COLO668 (cell line): ENCODE data around the gene OGDH.
"Not testable (repeated sequence)": the region's sequence is repeated elsewhere in the genome, so short reads cannot be mapped to it uniquely, and the experiment has no call there.

Experiments
- DNase-seq: peaks from one replicate; lab custom pipeline; 2025; ENCODE audit not compliant: unreplicated experiment; lab: John Stamatoyannopoulos, UW

The OGDH gene

DNA sequence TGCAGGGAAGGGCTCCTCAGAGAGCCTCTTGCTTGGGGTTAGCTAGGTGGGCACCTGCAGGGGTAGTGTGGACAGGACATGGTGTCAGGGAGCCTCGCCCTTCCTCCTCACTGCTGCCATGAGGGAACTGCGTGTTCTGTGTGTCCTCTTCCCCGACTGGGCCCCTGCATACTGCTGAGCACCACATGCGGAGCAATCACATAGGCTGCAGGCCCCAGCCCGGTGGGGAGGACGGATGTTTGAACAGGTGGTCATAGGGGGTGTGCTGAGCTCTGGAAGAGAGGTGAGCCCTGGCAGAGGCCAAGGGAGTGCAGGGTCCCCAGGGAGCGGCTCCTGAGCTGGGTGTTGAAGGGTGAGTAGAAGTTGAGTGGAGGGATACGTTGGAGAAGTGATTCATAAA, 93.9 kb downstream of the OGDH start:
- no peak for DNase-seq

DNA sequence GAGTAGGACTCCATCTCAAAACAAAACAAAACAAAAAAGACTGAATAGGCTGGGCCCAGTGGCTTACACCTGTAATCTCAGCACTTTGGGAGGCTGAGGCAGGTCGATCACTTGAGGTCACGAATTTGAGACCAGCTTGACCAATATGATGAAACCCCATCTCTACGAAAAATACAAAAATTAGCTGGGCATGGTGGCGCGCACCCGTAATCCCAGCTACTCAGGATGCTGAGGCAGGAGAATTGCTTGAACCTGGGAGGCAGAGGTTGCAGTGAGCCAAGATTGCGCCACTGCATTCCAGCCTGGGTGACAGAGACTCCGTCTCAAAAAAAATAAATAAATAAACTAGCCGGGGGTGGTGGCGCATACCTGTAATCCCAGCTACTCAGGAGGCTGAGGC, 97.0 kb downstream of the OGDH start:
- DNase-seq, result not testable (repeated sequence)

DNA sequence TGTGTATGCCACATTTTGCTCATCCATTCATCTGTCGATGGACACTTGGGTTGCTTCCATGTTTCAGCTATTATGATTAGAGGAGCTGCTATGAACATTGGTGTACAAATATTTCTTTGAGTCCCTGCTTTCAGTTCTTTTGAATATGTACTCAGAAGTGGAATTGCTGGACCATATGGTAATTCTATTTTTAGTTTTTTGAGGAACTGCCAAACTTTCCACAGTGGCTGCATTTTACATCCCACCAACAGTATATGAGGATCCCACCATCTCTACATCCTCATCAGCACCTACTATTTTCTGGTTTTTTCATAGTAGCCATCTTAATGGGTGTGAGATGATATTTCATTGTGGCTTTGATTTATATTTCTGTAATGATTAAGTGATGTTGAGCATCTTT, 97.5 kb downstream of the OGDH start:
- no peak for DNase-seq

DNA sequence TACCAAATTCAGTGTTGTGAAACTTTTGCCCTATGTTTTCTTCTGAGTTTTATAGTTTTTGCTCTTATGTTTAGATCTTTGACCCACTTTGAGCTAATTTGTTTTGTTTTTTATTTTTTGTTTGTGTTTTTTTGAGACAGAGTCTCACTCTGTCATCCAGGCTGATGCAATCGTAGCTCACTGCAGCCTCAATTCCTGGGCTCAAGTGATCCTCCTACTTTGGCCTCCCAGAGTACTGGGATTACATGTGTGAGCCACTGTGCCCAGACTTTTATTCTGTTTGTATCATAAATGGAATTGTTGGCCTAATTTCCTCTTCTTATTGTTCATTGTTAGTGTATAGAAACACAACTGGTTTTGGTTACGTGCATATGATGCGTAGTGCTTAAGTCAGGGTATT, 99.0 kb downstream of the OGDH start:
- DNase-seq, result no peak

DNA sequence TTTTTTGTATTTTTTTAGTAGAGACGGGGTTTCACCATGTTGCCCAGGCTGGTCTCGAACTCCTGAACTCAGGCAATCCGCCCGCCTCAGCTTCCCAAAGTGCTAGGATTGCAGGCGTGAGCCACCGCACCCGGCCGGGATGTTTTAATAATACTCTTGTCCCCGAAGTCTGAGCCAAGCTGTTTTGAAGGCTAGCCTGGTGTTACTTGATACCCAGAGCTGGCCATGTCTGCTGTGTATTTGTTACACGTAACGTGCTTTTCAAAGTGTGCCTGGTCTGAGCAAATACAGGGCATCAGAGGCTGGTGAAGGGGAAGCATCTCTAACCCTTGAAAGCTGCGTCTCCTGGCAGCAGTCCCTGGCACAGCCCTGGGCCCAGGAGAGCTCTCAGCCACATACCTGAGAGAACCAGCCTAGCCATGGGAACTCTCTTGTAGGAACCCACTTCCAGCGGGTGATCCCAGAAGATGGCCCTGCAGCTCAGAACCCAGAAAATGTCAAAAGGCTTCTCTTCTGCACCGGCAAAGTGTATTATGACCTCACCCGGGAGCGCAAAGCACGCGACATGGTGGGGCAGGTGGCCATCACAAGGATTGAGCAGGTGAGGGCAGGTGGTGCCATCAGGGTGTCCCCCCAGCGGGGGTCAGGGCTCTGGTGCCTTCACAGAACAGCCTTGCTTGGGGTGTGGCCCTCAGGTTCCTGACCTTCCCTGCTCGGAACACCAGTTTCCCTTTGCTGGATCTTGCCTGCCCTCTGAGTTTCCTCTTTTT, 100.5 kb downstream of the OGDH start:
- no peak for DNase-seq

DNA sequence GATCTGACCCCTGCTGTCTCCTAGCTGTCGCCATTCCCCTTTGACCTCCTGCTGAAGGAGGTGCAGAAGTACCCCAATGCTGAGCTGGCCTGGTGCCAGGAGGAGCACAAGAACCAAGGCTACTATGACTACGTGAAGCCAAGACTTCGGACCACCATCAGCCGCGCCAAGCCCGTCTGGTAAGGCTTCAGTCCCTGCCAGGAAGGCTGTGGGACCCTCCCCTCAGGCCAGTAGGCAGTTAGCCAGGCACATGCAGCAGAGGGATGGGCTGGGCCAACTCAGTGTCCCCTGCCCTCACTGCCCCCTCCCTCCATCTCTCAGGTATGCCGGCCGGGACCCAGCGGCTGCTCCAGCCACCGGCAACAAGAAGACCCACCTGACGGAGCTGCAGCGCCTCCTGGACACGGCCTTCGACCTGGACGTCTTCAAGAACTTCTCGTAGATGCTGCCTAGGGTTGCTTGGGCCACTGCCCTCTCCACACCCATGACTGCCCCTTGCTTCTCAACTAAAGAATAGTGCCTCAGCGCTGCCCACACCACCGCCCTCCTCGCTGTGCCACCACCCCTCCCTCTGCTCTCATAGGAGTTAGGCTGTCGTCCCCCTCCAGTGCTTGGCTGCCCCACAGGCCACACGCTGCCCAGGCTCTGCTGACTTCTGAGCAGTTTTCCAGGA, 101.3 kb downstream of the OGDH start:
- DNase-seq, result no peak

DNA sequence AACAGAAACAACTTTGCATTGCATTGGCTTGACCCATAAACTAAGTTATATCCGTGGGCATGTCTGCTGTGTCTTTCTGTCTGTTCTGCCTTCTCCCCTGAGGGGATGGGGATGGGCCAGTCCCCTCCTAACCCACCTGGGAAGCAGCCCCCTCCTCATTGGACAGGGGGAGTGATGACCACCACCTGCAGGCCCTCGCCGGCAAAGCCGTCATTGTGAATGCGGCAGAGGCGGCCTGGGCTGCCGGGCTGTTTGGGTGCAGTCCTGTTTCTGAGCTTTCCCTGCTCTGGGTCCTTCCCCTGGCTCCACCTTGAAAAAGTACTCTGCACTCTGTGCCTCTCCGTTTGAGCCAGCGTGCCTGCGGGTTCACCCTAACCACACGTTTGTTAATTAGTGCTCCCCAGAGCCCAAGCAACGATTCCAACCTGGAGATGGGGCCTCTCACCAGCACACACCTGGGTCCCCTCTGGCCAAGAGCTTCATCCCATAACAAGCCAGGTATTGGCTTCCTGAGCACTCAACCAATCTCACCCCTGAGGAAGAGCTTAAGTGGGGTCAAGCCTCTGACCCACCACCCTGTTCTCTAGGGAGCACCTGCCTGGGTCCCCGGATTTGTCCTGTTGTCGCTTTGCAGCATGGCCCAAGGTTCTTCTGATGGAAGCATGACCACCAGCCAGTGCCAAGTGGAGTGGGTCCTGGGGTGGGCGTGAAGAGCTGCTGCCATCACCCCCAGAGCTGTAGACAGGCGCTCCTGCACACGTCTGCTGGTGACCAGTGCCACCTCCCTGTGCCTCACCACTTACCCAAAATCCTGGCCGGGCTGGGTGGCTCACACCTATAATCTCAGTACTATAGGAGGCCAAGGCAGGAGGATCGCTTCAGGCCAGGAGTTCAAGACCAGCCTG, 102.8 kb downstream of the OGDH start:
- no peak for DNase-seq

DNA sequence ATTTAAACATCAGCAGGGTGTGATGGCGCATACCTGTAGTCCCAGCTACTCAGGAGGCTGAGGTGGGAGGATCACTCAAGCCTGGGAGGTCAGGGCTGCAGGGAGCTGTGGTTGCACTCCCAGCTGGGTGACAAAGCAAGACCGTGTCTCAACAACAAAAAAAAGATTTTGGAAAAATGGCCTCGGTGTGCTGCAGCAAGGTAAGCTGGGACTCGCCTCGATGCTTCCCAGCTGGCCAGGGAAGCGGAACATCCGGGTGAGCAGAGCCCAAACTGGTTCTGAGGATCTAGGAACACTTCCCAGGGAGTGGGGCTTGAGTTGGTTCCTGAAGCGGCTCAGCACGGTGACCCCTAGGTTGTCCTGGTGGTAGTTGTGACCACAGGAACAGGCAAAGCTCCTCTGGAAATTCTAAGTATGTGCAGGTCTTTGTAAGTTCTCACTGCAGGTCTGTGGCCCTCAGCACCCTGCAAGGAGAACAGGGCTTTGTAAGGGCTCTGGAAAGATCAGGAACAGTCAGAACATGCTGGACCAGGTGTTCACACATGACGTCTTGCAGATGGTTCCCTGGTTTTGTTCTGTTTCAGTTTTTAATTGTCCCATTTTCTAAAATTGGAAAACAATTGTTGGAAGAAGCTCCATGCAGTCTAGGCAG, 103.6 kb downstream of the OGDH start:
- DNase-seq, result no peak

DNA sequence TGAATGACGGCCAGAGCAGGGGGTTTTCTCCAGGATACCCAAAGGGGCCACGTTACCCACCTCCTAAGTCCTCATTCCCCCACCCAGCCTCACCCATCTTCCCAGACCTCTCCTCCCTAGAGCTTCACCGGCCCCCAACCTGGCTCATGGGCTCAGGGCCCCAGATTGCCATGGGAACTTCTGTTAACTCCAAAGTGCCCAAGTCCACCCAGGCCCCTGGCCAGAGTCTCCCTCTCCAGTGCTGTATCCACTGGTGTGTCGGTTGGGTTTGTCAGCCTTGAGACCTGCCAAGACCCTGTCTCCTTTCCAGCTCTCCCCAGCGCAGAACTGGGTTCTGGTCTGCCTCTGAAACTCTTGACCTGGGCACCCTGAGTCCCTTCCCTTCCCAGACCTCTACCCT, 105.1 kb downstream of the OGDH start:
- DNase-seq, result no peak

DNA sequence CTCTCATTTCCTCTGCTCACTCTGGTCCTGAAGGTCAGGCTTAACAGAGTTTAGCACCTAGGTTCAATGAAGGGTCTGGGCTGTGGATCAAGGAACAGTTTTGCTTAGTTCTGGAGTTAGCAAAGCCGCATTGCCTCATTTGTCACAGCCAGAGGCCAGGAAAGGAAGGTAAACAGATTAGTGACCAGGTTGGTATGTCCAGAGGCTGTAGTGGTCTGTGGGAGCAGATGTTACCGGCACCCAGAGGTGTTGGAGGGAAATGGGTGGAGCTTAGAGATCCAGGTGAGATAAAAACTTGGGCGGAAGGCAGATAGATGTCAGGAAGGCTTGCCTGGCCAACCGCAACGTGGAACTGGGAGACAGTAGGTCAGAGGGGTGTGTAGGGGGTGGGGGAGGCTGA, 105.6 kb downstream of the OGDH start:
- DNase-seq, result peak; percentile 64

DNA sequence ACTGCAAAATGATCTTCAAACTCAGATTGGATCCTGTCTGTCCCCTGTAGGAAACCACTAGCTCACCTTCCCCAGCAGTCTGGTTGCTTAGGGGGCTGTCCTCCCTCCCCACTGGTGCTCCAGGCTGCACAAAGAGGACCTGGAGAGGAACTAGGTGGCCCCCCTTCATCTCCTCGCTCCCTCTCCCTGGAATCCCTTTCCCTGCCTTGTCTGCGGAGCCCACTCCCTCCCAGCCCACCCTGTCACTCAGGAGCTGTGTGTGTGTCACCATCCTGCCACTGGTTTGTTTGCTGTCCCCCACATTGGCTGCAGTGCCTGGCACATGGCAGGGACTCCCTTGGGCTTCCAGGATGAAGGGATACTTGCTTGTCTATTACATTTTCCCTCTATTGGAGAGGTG, 106.7 kb downstream of the OGDH start:
- DNase-seq, result no peak

DNA sequence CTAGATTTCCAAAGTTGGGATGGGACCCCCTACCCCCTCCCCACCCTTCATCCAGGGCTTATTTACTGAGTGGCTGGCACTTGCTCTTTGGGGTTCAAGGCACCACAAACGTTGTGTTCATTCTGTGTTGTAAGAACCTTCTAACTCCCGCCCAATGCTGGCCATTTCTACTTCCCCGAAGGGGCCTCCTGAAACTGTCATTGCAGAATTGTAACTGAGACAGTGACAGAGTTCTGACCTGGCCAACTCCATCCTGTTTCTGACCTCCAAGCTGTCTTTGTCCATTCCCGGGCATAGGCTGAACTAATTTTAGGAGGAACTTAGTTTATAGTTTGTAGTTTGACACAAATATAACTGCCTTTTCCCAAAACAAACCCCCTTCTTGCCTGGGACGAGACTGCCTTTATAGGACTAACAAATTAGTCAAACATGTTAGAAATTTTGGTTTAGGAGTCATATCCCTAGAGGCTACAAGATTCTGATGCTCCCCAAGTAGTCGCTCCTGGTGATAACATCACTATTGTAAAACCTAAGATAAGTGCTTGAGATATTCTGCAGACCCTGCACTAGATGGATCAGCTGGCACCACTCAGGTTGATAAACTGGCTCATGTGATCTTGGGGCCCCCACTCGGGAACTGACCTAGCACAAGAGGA, 107.4 kb downstream of the OGDH start:
- DNase-seq, result no peak

DNA sequence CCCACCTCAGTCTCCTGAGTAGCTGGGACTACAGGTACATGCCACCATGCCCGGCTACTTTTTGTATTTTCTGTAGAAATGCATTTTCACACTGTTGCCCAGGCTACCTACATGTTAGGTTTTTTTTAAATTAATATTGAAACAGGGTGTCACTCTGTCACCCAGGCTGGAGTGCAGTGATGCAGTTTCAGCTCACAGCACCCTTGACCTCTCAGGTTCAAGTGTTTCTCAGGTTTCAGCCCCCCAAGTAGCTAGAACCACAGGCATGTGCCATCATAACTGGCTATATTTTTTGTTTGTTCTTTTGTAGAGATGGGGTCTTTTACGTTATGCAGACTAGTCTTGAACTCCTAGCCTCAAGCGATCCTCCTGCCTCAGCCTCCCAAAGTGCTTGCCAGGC, 109.8 kb downstream of the OGDH start:
- DNase-seq, result no peak

DNA sequence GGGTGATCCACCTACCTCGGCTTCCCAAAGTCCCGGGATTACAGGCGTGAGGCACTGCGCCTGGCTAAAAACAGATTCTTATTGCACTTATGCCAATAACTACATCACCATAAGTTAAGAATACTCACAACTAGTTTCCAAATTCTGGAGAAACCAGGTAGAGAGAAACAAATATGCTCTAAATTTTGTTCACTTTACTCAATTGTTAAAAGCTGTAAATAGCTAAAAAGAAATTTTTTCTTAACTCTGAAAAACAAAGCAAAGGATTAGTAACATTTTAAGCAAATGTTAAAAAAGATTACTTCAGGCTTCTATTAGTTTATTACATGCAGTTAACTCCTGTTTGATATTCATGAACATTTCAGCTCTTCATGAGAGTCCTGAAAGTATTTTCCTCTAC, 113.9 kb downstream of the OGDH start:
- no peak for DNase-seq

DNA sequence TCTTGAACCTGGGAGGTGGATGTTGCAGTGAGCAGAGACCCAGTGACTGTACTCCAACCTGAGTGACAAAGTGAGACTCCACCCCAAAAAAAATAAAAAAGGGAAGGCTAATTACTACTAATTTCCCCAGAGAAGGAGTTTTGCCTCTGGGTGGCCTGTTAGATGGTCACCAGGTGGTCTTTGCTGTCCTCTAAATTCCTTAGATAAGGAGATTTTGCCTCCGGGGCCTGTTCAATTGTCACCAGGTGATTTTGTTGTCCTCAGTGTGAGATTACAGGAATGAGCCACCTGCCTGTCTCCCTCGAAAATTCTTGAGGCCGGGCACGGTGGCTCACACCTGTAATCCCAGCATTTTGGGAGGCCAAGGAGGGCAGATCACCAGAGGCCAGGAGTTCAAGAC, 117.8 kb downstream of the OGDH start:
- no peak for DNase-seq

DNA sequence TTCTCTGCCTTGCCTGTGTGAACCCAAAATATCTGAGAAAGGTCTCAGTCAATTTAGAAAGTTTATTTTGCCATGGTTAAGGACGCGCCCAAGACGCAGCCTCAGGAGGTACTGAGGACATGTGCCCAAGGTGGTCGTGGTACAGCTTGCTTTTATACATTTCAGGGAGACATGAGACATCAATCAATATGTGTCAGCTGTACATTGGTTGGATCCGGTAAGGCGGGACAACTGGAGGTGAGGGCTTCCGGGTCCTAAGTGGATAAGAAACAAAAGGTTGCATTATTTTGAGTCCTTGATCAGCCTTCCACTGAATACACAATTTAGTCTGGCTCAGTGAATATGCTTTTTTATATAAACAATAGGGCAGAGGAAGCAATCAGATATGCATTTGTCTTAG, 119.8 kb downstream of the OGDH start:
- not testable (repeated sequence) for DNase-seq

DNA sequence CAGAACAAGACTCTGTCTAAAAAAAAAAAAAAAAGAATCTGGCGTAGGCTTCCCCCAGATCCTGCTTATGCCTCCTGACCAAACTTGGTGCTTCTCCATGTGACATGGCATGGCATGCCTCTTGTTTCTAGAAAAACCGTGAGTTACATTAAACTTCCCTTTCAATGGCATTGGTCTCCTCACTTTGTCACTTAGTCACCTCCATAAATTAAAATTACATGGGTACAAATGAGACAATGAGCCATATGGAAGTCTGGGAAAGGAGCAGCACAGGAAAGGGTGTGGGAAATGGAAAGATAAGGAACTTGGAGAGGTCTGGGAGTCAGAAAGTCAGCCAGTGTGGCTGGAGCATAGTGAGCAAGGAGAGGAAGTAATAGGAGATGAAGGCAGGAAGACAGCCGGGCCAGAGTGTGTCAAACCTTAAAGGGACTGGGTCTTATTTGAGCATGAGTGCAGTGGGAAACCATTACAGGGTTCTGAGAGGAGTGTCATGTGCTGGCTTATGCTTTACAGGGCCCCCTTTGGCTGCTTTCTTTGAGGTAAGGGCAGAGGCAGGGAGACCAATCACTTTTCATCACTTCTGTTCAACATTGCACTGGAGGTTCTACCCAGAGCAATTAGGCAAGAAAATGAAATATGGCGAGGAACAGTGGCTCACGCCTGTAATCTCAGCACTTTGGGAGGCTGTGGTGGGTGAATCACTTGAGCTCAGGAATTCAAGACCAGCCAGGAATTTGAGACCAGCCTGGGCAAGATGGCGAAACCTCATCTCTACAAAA, 120.9 kb downstream of the OGDH start:
- no peak for DNase-seq

DNA sequence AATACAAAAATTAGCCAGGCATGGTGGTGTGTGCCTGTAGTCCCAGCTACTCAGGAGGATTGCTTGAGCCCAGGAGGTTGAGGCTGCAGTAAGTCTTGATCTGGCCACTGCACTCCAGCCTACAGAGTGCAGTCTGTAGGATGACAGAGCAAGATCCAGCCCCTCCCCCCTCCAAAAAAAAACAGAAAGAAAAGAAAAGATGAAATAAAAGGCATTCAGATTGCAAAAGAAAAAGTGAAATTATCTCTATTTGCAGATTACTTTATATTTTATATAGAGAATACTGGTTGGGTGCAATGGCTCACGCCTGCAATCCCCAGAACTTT, 121.5 kb downstream of the OGDH start:
- DNase-seq, result no peak

DNA sequence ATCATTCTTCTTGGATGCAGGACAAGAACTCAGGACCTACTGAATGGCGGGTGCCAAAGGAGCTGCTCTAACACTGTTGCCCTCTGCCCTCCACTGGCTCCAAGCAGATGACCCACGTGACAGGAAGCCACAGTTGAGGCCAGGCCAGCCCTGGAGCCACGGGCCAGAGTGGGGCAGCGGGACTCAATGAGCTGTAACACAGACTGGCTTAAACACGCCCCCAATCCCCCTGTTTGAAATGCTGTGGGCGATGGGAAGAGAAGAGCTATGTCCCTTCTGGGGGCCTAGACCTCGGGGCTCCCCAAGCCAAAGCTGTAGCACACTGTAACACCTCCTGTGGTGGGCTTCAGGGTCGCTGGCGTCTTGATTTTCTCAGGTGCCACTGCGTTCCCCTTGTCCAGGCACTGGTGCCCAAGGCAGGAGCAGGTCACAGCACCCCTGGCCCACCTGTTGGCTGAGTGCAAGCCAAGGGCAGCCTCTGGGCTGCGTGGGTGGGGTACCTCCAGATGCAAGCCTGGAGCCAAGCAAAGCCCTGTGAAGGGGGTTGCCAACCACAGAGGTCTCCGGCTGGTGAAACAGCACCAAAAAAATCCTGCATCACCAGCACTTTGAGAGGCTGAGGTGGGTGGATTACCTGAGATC, 123.6 kb downstream of the OGDH start:
- DNase-seq, result no peak

DNA sequence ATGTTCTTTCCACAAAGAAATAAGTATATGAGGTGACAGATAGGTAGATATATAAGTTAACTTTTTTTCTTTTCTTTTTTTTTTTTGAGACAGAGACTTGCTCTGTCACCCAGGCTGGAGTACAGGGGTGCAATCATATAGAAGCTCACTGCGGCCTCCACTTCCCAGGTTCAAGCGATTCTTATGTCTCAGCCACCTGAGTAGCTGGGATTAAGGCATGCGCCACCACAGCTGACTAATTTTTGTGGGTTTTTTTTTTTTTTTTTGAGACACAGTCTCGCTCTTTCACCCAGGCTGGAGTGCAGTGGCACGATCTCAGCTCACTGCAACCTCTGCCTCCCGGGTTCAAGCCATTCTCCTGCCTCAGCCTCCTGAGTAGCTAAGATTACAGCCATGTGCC, 126.5 kb downstream of the OGDH start:
- not testable (repeated sequence) for DNase-seq
